HUES64 (cell line): ENCODE results near the gene NGLY1. TPM values are rescaled to one million over a fixed set of nuclear protein-coding genes. Genes with fewer than 3 reads are reported as not detected.

ENCODE experiments used
- H3K27ac ChIP-seq: 2 replicates; pipeline ENCODE4 v1.7.0; 2013; ENCODE audit warnings: low read depth, low read length, inconsistent platforms
- H3K27me3 ChIP-seq: 2 replicates; pipeline ENCODE4 v1.6.1; 2013; ENCODE audit warnings: mild to moderate bottlenecking, low read length; ENCODE audit not compliant: insufficient read depth
- H3K36me3 ChIP-seq: 2 replicates; pipeline ENCODE4 v1.6.1; 2013; ENCODE audit warnings: mild to moderate bottlenecking, low read length; ENCODE audit not compliant: insufficient read depth
- H3K4me1 ChIP-seq: 2 replicates; pipeline ENCODE4 v1.6.1; 2013; ENCODE audit warnings: mild to moderate bottlenecking, low read length, moderate library complexity; ENCODE audit not compliant: insufficient read depth
- H3K4me3 ChIP-seq: 2 replicates; pipeline ENCODE4 v1.5.1; 2013; ENCODE audit warnings: mild to moderate bottlenecking, low read length, moderate library complexity
- H3K9ac ChIP-seq: 2 replicates; pipeline ENCODE4 v1.6.1; 2013; ENCODE audit warnings: mild to moderate bottlenecking, low read depth, low read length
- H3K9me3 ChIP-seq: 2 replicates; pipeline ENCODE4 v1.6.1; 2013; ENCODE audit warnings: low read depth, low read length; ENCODE audit not compliant: insufficient read depth
- WGBS: fragments of 150-250, 120-280 bp; methylation state at CpG from one replicate; pipeline ENCODE4 v1.1.7; 2013; ENCODE audit warnings: missing lambda C conversion rate; 5-methylcytosine and 5-hydroxymethylcytosine counted together
- polyA plus RNA-seq, 2 experiments: library from polyadenylated mRNA; stranded (reverse); fragments of 50-300 nt; gene quantifications; one replicate each; pipeline ENCODE4 v1.2.3, GENCODE V29; 2013

Gene NGLY1
- polyA plus RNA-seq (2013, experiment 1 of 2), result 17.6 TPM
- polyA plus RNA-seq (2013, experiment 2 of 2), result 18.8 TPM

DNA sequence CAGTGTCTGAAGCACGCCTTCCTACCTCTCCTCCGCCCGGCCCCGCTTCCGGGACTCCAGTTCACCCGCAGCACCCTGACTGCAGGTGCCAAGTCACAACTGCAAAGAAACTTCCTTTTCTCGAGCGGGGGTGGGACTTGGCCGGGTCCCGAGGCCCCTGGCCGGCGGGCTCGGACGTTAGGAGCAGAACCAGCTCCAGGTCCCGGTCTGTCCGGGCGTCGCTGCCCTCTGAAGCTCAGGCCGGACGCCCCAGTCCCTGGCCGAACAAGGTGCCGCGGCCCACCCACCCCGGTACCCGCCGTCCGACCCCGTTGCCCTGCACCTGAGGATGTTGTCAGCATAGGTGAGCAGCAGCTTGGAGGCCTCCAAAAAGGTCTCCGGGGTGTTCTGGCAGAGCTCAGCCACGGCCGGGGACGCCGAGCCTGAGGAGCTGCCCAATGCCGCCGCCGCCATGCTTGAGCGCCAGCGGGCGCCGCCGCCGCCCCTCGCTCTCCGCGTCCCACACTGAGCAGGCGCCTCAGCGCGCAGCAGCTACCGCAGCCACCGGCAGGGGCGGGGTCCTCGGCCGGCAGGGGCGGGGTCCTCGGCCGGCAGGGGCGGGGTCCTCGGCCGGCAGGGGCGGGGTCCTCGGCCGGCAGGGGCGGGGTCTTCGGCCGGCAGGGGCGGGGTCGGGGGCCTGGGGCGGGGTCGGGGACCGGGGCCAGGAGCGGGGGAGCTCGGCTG is at the start of gene NGLY1:
NGLY1 (minus strand) TSS at position 506 of the 723 bp plus-strand sequence; CDS start at position 453, 53 bp downstream.
- Histone ChIP-seq H3K9me3 (no peaks in the 10 kb centered on the region), H3K4me3 (peak within 1 kb of the TSS; percentile 88), H3K36me3 (peaks cover 4% of the 10 kb centered on the region), H3K27ac (peak within 1 kb of the TSS; percentile 65; the same call in 1 of the 2 replicates), H3K27me3 (peaks cover 13% of the 10 kb centered on the region; the same call in 1 of the 2 replicates), H3K9ac (peak within 1 kb of the TSS; percentile 78), H3K4me1 (peaks cover 11% of the 10 kb centered on the region)
- under 1% methylated on average over 72 of the region's 72 CpGs for WGBS

- H3K27me3 ChIP-seq, result no peaks in the 10 kb centered on the region
- H3K4me1 ChIP-seq, result peaks cover 3% of the 10 kb centered on the region; the same call in 1 of the 2 replicates
- H3K27ac ChIP-seq, result no peak overlapping the region
- no peaks in the 10 kb centered on the region for H3K9me3 ChIP-seq
- H3K9ac ChIP-seq, result no peak overlapping the region
- no peak overlapping the region for H3K4me3 ChIP-seq
- 60% methylated on average over 3 of the region's 3 CpGs for WGBS
- H3K36me3 ChIP-seq, result no peaks in the 10 kb centered on the region
Observed at GRCh38 chr3:25831578-25831977, 48.3 kb upstream of the NGLY1 start.

GRCh38 chr3:25830373-25831280 is 47.4 kb upstream of the NGLY1 start:
- Histone ChIP-seq H3K4me1 (peaks cover 3% of the 10 kb centered on the region; the same call in 1 of the 2 replicates), H3K27me3 (no peaks in the 10 kb centered on the region), H3K36me3 (no peaks in the 10 kb centered on the region), H3K27ac (no peak overlapping the region), H3K9ac (no peak overlapping the region), H3K4me3 (no peak overlapping the region), H3K9me3 (no peaks in the 10 kb centered on the region)
- whole genome bisulfite sequencing, result 79% methylated on average over 6 of the region's 6 CpGs

DNA sequence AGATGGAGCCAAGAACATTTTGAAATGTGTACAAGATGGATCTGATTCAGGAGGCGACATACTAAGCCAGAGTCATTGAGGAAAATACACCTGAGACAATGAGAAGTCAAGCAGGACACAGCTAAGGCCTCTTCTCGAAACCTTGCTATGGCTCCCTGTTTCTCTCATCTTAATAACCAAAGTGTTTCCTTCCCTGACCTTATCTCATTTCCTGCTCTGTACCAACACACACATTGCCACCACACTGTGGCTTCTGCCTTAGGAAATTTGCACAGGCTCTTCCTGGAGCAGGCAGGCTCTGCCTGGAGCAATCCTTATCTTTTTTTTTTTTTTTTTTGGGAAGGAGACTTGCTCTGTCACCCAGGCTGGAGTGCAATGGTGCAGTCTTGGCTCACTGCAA is 43.3 kb upstream of the NGLY1 start:
- Histone ChIP-seq H3K36me3 (no peaks in the 10 kb centered on the region), H3K27ac (no peak overlapping the region), H3K4me3 (no peak overlapping the region), H3K4me1 (peaks cover 4% of the 10 kb centered on the region; the same call in 1 of the 2 replicates), H3K9me3 (no peaks in the 10 kb centered on the region), H3K27me3 (no peaks in the 10 kb centered on the region), H3K9ac (no peak overlapping the region)
- 92% methylated on average over 2 of the region's 2 CpGs for WGBS

DNA sequence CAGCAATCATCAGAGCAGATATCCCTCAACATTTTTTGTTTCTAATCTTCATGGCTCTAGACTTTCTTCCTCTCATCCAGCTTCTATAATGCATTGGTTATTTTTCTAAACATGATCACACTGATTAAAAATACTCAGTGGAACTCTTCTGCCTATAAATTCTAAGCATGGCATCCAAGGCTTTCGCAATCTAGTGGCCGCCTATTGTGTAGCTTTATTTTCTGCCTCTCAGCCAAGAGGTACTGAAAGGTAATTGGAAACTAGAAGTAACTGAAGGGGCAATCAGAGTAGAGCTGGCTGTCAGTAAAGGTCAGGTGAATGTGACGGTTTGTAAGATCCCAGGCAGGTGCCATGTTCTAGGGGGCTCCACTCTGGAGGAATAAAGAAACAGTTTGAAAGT is 40.1 kb upstream of the NGLY1 start:
- Histone ChIP-seq H3K36me3 (no peaks in the 10 kb centered on the region), H3K27ac (no peak overlapping the region), H3K27me3 (no peaks in the 10 kb centered on the region), H3K4me1 (peaks cover 15% of the 10 kb centered on the region), H3K9me3 (no peaks in the 10 kb centered on the region), H3K4me3 (no peak overlapping the region), H3K9ac (no peak overlapping the region)
- WGBS, result 96% methylated on average over 3 of the region's 3 CpGs

GRCh38 chr3:25821746-25822573 is 38.7 kb upstream of the NGLY1 start:
- Histone ChIP-seq H3K36me3 (no peaks in the 10 kb centered on the region), H3K27ac (no peak overlapping the region), H3K4me3 (no peak overlapping the region), H3K4me1 (peaks cover 24% of the 10 kb centered on the region), H3K27me3 (no peaks in the 10 kb centered on the region), H3K9me3 (no peaks in the 10 kb centered on the region), H3K9ac (no peak overlapping the region)
- WGBS, result 61% methylated on average over 3 of the region's 4 CpGs

- peak overlapping the region; percentile 71; the same call in 1 of the 2 replicates for H3K27ac ChIP-seq
- 86% methylated on average over 4 of the region's 4 CpGs for WGBS
Observed at GRCh38 chr3:25820816-25821486, 37.7 kb upstream of the NGLY1 start.

DNA sequence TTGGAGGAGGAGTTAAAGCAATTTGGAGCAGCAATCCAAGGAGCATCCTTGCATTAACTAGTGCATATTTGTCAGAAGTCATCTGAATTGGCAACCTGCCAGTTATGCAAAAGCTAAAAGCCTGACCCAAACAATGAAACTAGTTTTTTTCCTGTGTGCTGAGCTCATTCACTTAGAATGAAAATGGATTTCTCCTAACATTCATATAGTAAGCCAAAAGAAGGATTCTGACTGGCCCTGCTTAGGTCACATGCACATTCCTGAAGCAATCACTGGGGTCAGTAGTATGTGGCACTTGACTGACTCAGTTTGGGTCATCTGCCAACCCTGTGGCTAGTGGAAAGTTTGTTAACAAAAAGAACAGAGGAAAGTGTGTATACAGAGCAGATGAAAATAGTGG is 37.1 kb upstream of the NGLY1 start:
- Histone ChIP-seq H3K27ac (peak overlapping the region; percentile 71; the same call in 1 of the 2 replicates), H3K4me1 (peaks cover 24% of the 10 kb centered on the region), H3K27me3 (no peaks in the 10 kb centered on the region), H3K9ac (no peak overlapping the region), H3K4me3 (no peak overlapping the region), H3K36me3 (no peaks in the 10 kb centered on the region), H3K9me3 (no peaks in the 10 kb centered on the region)

More at GRCh38 chr3:25820816-25821486, 37.7 kb upstream of the NGLY1 start:
- no peaks in the 10 kb centered on the region for H3K27me3 ChIP-seq
- H3K9ac ChIP-seq, result no peak overlapping the region
- H3K4me1 ChIP-seq, result peaks cover 24% of the 10 kb centered on the region
- H3K36me3 ChIP-seq, result no peaks in the 10 kb centered on the region
- H3K4me3 ChIP-seq, result no peak overlapping the region
- H3K9me3 ChIP-seq, result no peaks in the 10 kb centered on the region

GRCh38 chr3:25818335-25818734 is 35.1 kb upstream of the NGLY1 start:
- H3K4me1 ChIP-seq, result peaks cover 24% of the 10 kb centered on the region
- WGBS, result 96% methylated on average over 4 of the region's 4 CpGs
- no peak overlapping the region for H3K9ac ChIP-seq
- no peaks in the 10 kb centered on the region for H3K27me3 ChIP-seq
- no peak overlapping the region for H3K27ac ChIP-seq
- H3K36me3 ChIP-seq, result no peaks in the 10 kb centered on the region
- H3K4me3 ChIP-seq, result no peak overlapping the region
- no peaks in the 10 kb centered on the region for H3K9me3 ChIP-seq

- Histone ChIP-seq H3K27ac (no peak overlapping the region), H3K4me3 (no peak overlapping the region), H3K27me3 (no peaks in the 10 kb centered on the region), H3K9me3 (no peaks in the 10 kb centered on the region), H3K36me3 (no peaks in the 10 kb centered on the region), H3K4me1 (peaks cover 24% of the 10 kb centered on the region), H3K9ac (no peak overlapping the region)
- 100% methylated on average over 1 of the region's 1 CpG for WGBS
Observed at GRCh38 chr3:25817638-25818037, 34.4 kb upstream of the NGLY1 start.
